ENCODE measurements around the gene SPP1. TPM values are rescaled to one million over a fixed set of nuclear protein-coding genes. Genes with fewer than 3 reads are reported as not detected.
"Not testable (repeated sequence)": the region's sequence is repeated elsewhere in the genome, so short reads cannot be mapped to it uniquely, and the experiment has no call there.

The SPP1 gene
- total RNA-seq, 1 experiment from 2014 or later: not detected

DNA sequence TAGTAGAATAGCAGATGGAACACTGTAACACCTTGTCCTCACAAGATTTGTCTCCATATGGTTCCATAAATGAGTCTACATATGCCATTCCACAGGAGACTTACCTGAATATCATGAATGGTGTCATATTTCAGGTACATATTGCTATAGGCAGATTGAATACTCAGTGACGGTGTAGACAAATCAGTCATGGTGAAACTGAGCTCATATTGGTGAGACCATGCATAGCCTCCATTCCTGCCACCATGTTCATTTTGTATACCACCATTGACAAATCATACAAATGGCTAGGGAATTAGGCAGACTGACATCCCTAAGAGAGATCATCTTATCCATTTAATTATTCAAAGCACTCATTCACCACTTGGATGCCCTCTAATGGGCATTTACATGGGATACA lies 38.0 kb upstream of the SPP1 start:
- no peak overlapping the region for H3K4me3 Mint-ChIP-seq (ENCODE audit: unreplicated experiment)
- H3K27ac Mint-ChIP-seq (ENCODE audit: low read depth, unreplicated experiment): no peak overlapping the region
- TF ChIP-seq, protein P1, sequence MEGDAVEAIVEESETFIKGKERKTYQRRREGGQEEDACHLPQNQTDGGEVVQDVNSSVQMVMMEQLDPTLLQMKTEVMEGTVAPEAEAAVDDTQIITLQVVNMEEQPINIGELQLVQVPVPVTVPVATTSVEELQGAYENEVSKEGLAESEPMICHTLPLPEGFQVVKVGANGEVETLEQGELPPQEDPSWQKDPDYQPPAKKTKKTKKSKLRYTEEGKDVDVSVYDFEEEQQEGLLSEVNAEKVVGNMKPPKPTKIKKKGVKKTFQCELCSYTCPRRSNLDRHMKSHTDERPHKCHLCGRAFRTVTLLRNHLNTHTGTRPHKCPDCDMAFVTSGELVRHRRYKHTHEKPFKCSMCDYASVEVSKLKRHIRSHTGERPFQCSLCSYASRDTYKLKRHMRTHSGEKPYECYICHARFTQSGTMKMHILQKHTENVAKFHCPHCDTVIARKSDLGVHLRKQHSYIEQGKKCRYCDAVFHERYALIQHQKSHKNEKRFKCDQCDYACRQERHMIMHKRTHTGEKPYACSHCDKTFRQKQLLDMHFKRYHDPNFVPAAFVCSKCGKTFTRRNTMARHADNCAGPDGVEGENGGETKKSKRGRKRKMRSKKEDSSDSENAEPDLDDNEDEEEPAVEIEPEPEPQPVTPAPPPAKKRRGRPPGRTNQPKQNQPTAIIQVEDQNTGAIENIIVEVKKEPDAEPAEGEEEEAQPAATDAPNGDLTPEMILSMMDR (IDR thresholded peaks at IDR 0.05; ENCODE audit: unreplicated experiment): no peak
- no peak for DNase-seq (ENCODE audit: unreplicated experiment)
- POLR2A ChIA-PET: no interaction called here
- no peaks in the 10 kb centered on the region for H3K36me3 Mint-ChIP-seq (ENCODE audit: insufficient read depth, unreplicated experiment)
- no TSS peak for BruUV-seq (replicated peaks)
- no peaks in the 10 kb centered on the region for H3K27me3 Mint-ChIP-seq (ENCODE audit: insufficient read depth, unreplicated experiment)
- intact Hi-C loops (cut with micrococcal nuclease): no loop called here
- H3K9me3 Mint-ChIP-seq (ENCODE audit: unreplicated experiment): no peaks in the 10 kb centered on the region
- no peaks in the 10 kb centered on the region for H3K4me1 Mint-ChIP-seq (ENCODE audit: insufficient read depth, unreplicated experiment)
- CTCF ChIA-PET: no interaction called here

DNA sequence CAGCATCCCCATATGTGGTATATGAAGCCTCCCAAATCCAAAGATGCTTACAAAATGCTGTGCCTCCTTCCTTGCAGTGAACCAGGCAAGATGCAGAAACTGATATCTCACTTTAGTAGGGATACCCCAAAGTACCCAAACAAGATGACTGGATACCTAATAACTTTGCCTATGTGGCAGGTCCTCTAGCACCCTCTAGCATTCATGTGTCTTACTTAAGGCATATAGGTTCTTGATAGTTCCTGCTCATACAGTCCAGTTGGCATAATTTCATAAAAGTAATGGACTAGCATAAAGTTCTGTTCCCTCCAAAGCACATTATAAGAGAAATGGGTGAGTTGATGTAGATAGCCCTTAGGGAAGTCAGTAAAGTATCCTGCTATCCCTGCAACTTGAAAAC lies 36.8 kb upstream of the SPP1 start:
- BruUV-seq (replicated peaks): no TSS peak
- Mint-ChIP-seq H3K36me3 (ENCODE audit: insufficient read depth, unreplicated experiment) (no peaks in the 10 kb centered on the region), H3K4me1 (ENCODE audit: insufficient read depth, unreplicated experiment) (no peaks in the 10 kb centered on the region), H3K27me3 (ENCODE audit: insufficient read depth, unreplicated experiment) (no peaks in the 10 kb centered on the region), H3K27ac (ENCODE audit: low read depth, unreplicated experiment) (no peak overlapping the region), H3K9me3 (ENCODE audit: unreplicated experiment) (no peaks in the 10 kb centered on the region), H3K4me3 (ENCODE audit: unreplicated experiment) (no peak overlapping the region)
- POLR2A ChIA-PET: interaction anchor here (0.7 kb wide), 1 partner anchor 11 kb away, joined by 3 read pairs; no protein-coding TSS in a partner anchor
- DNase-seq (ENCODE audit: unreplicated experiment): no peak
- TF ChIP-seq, protein P1 (IDR thresholded peaks at IDR 0.05; ENCODE audit: unreplicated experiment): no peak
- intact Hi-C loops (cut with micrococcal nuclease): loop anchor here (1.0 kb wide), 1 partner anchor 12 kb away; no protein-coding TSS in a partner anchor
- CTCF ChIA-PET: no interaction called here

DNA sequence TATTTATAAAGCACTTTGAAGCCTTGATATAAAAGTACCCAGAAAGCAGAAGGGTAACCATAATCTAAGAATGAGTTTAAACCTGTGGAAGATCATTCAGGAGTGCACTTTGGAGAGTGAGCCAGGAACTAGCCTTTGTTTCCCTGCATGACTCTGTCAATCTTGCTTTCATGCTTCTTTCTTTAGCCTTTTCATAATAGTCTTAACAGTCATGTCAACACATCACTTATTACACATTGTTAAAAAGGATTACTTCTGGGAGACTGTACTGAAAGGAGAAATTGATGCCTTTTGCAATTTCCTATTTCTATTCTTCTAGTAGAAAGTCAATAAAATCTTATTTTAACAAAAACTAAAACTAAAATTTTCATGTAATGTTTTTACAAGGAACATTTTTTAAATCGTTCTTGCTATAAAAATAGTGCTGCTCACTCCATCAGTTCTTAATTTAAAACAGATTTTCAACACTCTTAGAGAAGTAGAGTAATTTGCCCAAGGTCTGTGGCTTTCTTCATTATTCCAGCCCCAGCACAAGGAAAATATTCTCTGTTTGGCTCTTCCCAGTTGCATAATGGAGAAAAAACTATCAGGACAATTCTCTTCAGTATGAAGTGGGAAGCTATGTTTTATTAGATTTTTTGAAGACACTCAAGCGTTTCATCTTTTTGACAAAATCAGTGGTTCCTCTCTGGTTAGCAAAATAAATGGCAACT lies 35.4 kb upstream of the SPP1 start:
- no TSS peak for BruUV-seq (replicated peaks)
- intact Hi-C loops (cut with micrococcal nuclease): no loop called here

DNA sequence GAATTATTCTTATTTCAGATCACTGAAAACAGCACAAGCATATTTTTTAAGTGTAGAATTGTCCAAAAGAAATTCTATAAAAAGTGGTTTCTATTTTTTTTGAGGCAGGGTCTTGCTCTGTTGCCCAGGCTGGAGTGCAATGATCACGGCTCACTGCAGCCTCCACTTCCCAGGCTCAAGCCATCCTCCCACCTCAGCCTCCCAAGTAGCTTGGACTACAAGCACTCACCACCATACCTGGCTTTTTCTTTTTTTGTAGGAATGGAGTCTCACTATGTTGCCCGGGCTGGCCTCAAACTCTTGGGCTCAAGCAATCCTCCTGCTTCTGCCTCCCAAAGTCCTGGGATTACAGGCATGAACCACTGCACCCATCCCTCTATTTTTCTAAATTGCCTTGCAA lies 34.7 kb upstream of the SPP1 start:
- BruUV-seq (replicated peaks); H3K4me3 Mint-ChIP-seq (ENCODE audit: unreplicated experiment); DNase-seq (ENCODE audit: unreplicated experiment); CTCF ChIA-PET; H3K27ac Mint-ChIP-seq (ENCODE audit: low read depth, unreplicated experiment); H3K36me3 Mint-ChIP-seq (ENCODE audit: insufficient read depth, unreplicated experiment); H3K4me1 Mint-ChIP-seq (ENCODE audit: insufficient read depth, unreplicated experiment); H3K9me3 Mint-ChIP-seq (ENCODE audit: unreplicated experiment); H3K27me3 Mint-ChIP-seq (ENCODE audit: insufficient read depth, unreplicated experiment); intact Hi-C loops (cut with micrococcal nuclease): not testable (repeated sequence)
- POLR2A ChIA-PET: interaction anchor here (0.6 kb wide), 1 partner anchor 29 kb away, joined by 3 read pairs; no protein-coding TSS in a partner anchor

More for the DNA sequence above, 35.4 kb upstream of the SPP1 start:
- TF ChIP-seq, protein P1 (IDR thresholded peaks at IDR 0.05; ENCODE audit: unreplicated experiment): no peak
- Mint-ChIP-seq H3K36me3 (ENCODE audit: insufficient read depth, unreplicated experiment) (no peaks in the 10 kb centered on the region), H3K4me3 (ENCODE audit: unreplicated experiment) (no peak overlapping the region), H3K9me3 (ENCODE audit: unreplicated experiment) (no peaks in the 10 kb centered on the region), H3K27me3 (ENCODE audit: insufficient read depth, unreplicated experiment) (no peaks in the 10 kb centered on the region), H3K27ac (ENCODE audit: low read depth, unreplicated experiment) (no peak overlapping the region), H3K4me1 (ENCODE audit: insufficient read depth, unreplicated experiment) (no peaks in the 10 kb centered on the region)
- no peak for DNase-seq (ENCODE audit: unreplicated experiment)
- CTCF ChIA-PET: no interaction called here
- POLR2A ChIA-PET: interaction anchor here (0.6 kb wide), 1 partner anchor 30 kb away, joined by 3 read pairs; no protein-coding TSS in a partner anchor
